ENCODE data around the gene AFAP1. TPM values are rescaled to one million over a fixed set of nuclear protein-coding genes. Genes with fewer than 3 reads are reported as not detected.

Gene AFAP1
- polyA plus RNA-seq, 1 donor (not counting 4 experiments of a cell fraction or from before 2014, with no cell fraction given): 7.6 TPM

- Histone ChIP-seq H3K9me3 (ENCODE audit: control insufficient read depth, low read depth, low read length) (no peaks in the 10 kb centered on the region), H3K9me1 (ENCODE audit: control insufficient read depth, extremely low read depth, insufficient read depth, low read length) (no peaks in the 10 kb centered on the region), H3K36me3 (ENCODE audit: control insufficient read depth in 2 of 2, extremely low read depth in 1 of 2, insufficient read depth in 2 of 2, low read length in 2 of 2) (no peaks in the 10 kb centered on the region), H3K4me1 (ENCODE audit: control insufficient read depth, extremely low read depth, insufficient read depth, low read length) (no peaks in the 10 kb centered on the region), H3K9ac (ENCODE audit: control insufficient read depth, extremely low read depth, insufficient read depth, low read length) (no peak overlapping the region), H3K79me2 (ENCODE audit: control insufficient read depth, insufficient read depth, low read length) (no peaks in the 10 kb centered on the region), H3K27me3 (ENCODE audit: control insufficient read depth, extremely low read depth, insufficient read depth, low read length) (peaks cover 6% of the 10 kb centered on the region), H3K27ac (ENCODE audit: control insufficient read depth, insufficient read depth, low read length) (no peak overlapping the region), H4K20me1 (ENCODE audit: control insufficient read depth, extremely low read depth, insufficient read depth, low read length) (no peaks in the 10 kb centered on the region), H3K4me3 (ENCODE audit: control insufficient read depth in 2 of 3, extremely low read depth in 1 of 3, insufficient read depth in 2 of 3, low read depth in 1 of 3, low read length in 3 of 3) (no peak overlapping the region), H3K4me2 (ENCODE audit: control insufficient read depth, extremely low read depth, insufficient read depth, low read depth, low read length) (no peak overlapping the region), H2AFZ (ENCODE audit: control insufficient read depth, low read length) (no peak overlapping the region)
- DNase-seq (ENCODE audit: low read depth, low spot score) (no peak), FAIRE-seq (no peak)
- TF ChIP-seq CTCF (optimal IDR thresholded peaks at IDR 0.05 in 1 of 3, IDR thresholded peaks at IDR 0.05 in 1 of 3, conservative IDR thresholded peaks at IDR 0.05 in 1 of 3; ENCODE audit: extremely low read depth in 1 of 3, insufficient read depth in 2 of 3, low read length in 3 of 3): no peak
- TF ChIP-seq EZH2 (IDR thresholded peaks at IDR 0.05; ENCODE audit: low read length): no peak
- dilution Hi-C loops (cut with MboI; ENCODE audit: extremely low pct_ligation_motif_present, low sequenced_read_pairs): no loop called here
Measured at GRCh38 chr4:7737752-7738457, 201.8 kb downstream of the AFAP1 start.

- Histone ChIP-seq H3K36me3 (ENCODE audit: control insufficient read depth in 2 of 2, extremely low read depth in 1 of 2, insufficient read depth in 2 of 2, low read length in 2 of 2) (no peaks in the 10 kb centered on the region), H3K27ac (ENCODE audit: control insufficient read depth, insufficient read depth, low read length) (no peak overlapping the region), H4K20me1 (ENCODE audit: control insufficient read depth, extremely low read depth, insufficient read depth, low read length) (no peaks in the 10 kb centered on the region), H3K9ac (ENCODE audit: control insufficient read depth, extremely low read depth, insufficient read depth, low read length) (no peak overlapping the region), H3K4me3 (ENCODE audit: control insufficient read depth in 2 of 3, extremely low read depth in 1 of 3, insufficient read depth in 2 of 3, low read depth in 1 of 3, low read length in 3 of 3) (no peak overlapping the region), H3K9me3 (ENCODE audit: control insufficient read depth, low read depth, low read length) (no peaks in the 10 kb centered on the region), H2AFZ (ENCODE audit: control insufficient read depth, low read length) (no peak overlapping the region), H3K4me2 (ENCODE audit: control insufficient read depth, extremely low read depth, insufficient read depth, low read depth, low read length) (no peak overlapping the region), H3K79me2 (ENCODE audit: control insufficient read depth, insufficient read depth, low read length) (no peaks in the 10 kb centered on the region), H3K9me1 (ENCODE audit: control insufficient read depth, extremely low read depth, insufficient read depth, low read length) (no peaks in the 10 kb centered on the region), H3K27me3 (ENCODE audit: control insufficient read depth, extremely low read depth, insufficient read depth, low read length) (peaks cover 6% of the 10 kb centered on the region), H3K4me1 (ENCODE audit: control insufficient read depth, extremely low read depth, insufficient read depth, low read length) (no peaks in the 10 kb centered on the region)
- no peak for DNase-seq (ENCODE audit: low read depth, low spot score)
- TF ChIP-seq CTCF (optimal IDR thresholded peaks at IDR 0.05 in 1 of 3, IDR thresholded peaks at IDR 0.05 in 1 of 3, conservative IDR thresholded peaks at IDR 0.05 in 1 of 3; ENCODE audit: extremely low read depth in 1 of 3, insufficient read depth in 2 of 3, low read length in 3 of 3) (no peak), EZH2 (IDR thresholded peaks at IDR 0.05; ENCODE audit: low read length) (no peak)
- dilution Hi-C loops (cut with MboI; ENCODE audit: extremely low pct_ligation_motif_present, low sequenced_read_pairs): no loop called here
- FAIRE-seq: no peak
Measured at GRCh38 chr4:7737268-7737645, 202.4 kb downstream of the AFAP1 start.
